Prostate gland (tissue), 2 donors: ENCODE data around the gene TRMU. TPM values are rescaled to one million over a fixed set of nuclear protein-coding genes. Genes with fewer than 3 reads are reported as not detected.

Experiments used
- DNase-seq: peaks from one replicate; pipeline ENCODE4 v3.0.0-alpha.2; 2019; ENCODE audit warnings: low spot score
- H3K27ac ChIP-seq, 2 donors: fragments of 200-600 bp; sonication (generic); 2 replicates each; pipeline ENCODE4 v1.5.1; 2017 to 2019
- H3K27me3 ChIP-seq: fragments of 200-600 bp; sonication (generic); replicated peaks from 2 replicates; pipeline ENCODE4 v1.5.1; 2019; ENCODE audit not compliant: insufficient read depth
- H3K36me3 ChIP-seq, 2 donors: fragments of 200-600 bp; sonication (generic); 1 replicate in 1 of 2; 2 replicates in 1 of 2; pipeline versions ENCODE4 v1.5.1 to v1.8.1; 2017 to 2019
- H3K4me1 ChIP-seq: fragments of 200-600 bp; sonication (generic); replicated peaks from 2 replicates; pipeline ENCODE4 v1.5.1; 2019
- H3K4me3 ChIP-seq, 2 donors: fragments of 200-600 bp; sonication (generic); 2 replicates each; pipeline ENCODE4 v1.5.1; 2017 to 2019
- H3K9me3 ChIP-seq: fragments of 200-600 bp; sonication (generic); 2 replicates; pipeline ENCODE4 v1.5.1; 2017
- CTCF ChIP-seq, 4 experiments: fragments of 200-600 bp in 2 of 4; fragments of 450-650 bp in 2 of 4; sonication (generic) in 2 of 4; IDR thresholded peaks; 1 replicate in 3 of 4; 2 replicates in 1 of 4; pipeline ENCODE4 v1.5.1; 2016 to 2019; ENCODE audit warnings: antibody characterized with exemption in 4 of 4, mild to moderate bottlenecking in 2 of 4, moderate library complexity in 2 of 4
- POLR2A ChIP-seq: fragments of 450-650 bp; IDR thresholded peaks from one replicate; pipeline ENCODE4 v1.6.1; 2016; ENCODE audit warnings: antibody characterized with exemption, mild to moderate bottlenecking
- POLR2AphosphoS5 ChIP-seq: sonication (generic); formaldehyde crosslinking; IDR thresholded peaks from one replicate; pipeline ENCODE4 v1.6.1; 2017; ENCODE audit warnings: antibody characterized with exemption
- WGBS: methylation state at CpG from one replicate; pipeline ENCODE4 v1.1.5; 2018; 5-methylcytosine and 5-hydroxymethylcytosine counted together
- intact Hi-C: fragments of 100-400 bp; cut with DNase I; formaldehyde crosslinking; loops from one replicate; pipeline ENCODE4 v1.14.2; 2022
- total RNA-seq, 2 donors: library from RNA; depleted of rRNA; stranded (reverse); fragments of >200 nt; gene quantifications; one replicate each; pipeline ENCODE4 v1.1.0, GENCODE V29; 2016

Gene TRMU
- total RNA-seq, 2 donors from 2014 or later, result 35.1 to 52.9 TPM

- no peaks in the 10 kb centered on the region for H3K36me3 ChIP-seq
- no peak overlapping the region for H3K4me3 ChIP-seq
- H3K27me3 ChIP-seq, result no peaks in the 10 kb centered on the region
- no peak overlapping the region for H3K27ac ChIP-seq
- H3K4me1 ChIP-seq, result no peaks in the 10 kb centered on the region
- WGBS, result 58% methylated on average over 4 of the region's 4 CpGs
- DNase-seq, result no peak
- no peaks in the 10 kb centered on the region for H3K9me3 ChIP-seq
- no peak for TF ChIP-seq POLR2AphosphoS5
- TF ChIP-seq CTCF (IDR thresholded peaks at IDR 0.05), result no peak
- no peak for TF ChIP-seq POLR2A
- intact Hi-C loops, result no loop called here
Observed at GRCh38 chr22:46405901-46406300, 70.4 kb downstream of the TRMU start.

- TF ChIP-seq POLR2AphosphoS5 (no peak), CTCF (IDR thresholded peaks at IDR 0.05) (no peak), POLR2A (no peak)
- no peak overlapping the region for H3K27ac ChIP-seq
- WGBS, result 68% methylated on average over 8 of the region's 8 CpGs
- H3K4me3 ChIP-seq, result no peak overlapping the region
- DNase-seq, result no peak
- intact Hi-C loops, result no loop called here
- H3K4me1 ChIP-seq, result no peaks in the 10 kb centered on the region
- no peaks in the 10 kb centered on the region for H3K9me3 ChIP-seq
- H3K36me3 ChIP-seq, result no peaks in the 10 kb centered on the region
- H3K27me3 ChIP-seq, result no peaks in the 10 kb centered on the region
Observed at GRCh38 chr22:46406349-46406748, 70.8 kb downstream of the TRMU start.

GRCh38 chr22:46406791-46407190, 71.3 kb downstream of the TRMU start:
- no peak for TF ChIP-seq POLR2A
- TF ChIP-seq CTCF (IDR thresholded peaks at IDR 0.05), result no peak
- TF ChIP-seq POLR2AphosphoS5, result no peak
- Histone ChIP-seq H3K9me3 (no peaks in the 10 kb centered on the region), H3K4me1 (no peaks in the 10 kb centered on the region), H3K27ac (no peak overlapping the region), H3K4me3 (no peak overlapping the region), H3K36me3 (no peaks in the 10 kb centered on the region), H3K27me3 (no peaks in the 10 kb centered on the region)
- WGBS, result 90% methylated on average over 15 of the region's 15 CpGs
- DNase-seq, result no peak
- intact Hi-C loops, result no loop called here

Other genes with a start within 250 kb of the TRMU start
- 10 to 100 TPM; 21.2 to 27.3 TPM for gene PPARA, start 185.2 kb upstream of the TRMU start, total RNA-seq
- gene CDPF1, start 85.4 kb upstream of the TRMU start, total RNA-seq, result 10 to 100 TPM; 16.2 to 20.6 TPM
- under 1 TPM in 1 of 2 donors, not detected in 1; 0.68 TPM for gene PKDREJ, start 72.4 kb upstream of the TRMU start, total RNA-seq
- gene TTC38, start 67.7 kb upstream of the TRMU start, total RNA-seq, result 100 to 1,000 TPM in 1 of 2 donors, 10 to 100 TPM in 1; 47.6 to 115 TPM
- gene GTSE1, start 38.8 kb upstream of the TRMU start, total RNA-seq, result 1 to 10 TPM in 1 of 2 donors, under 1 TPM in 1; 0.46 to 4.8 TPM
- 10 to 100 TPM; 24.2 to 38.2 TPM for gene CELSR1, start 201.9 kb downstream of the TRMU start, total RNA-seq